ENCODE results near the gene FHIT. TPM values are rescaled to one million over a fixed set of nuclear protein-coding genes. Genes with fewer than 3 reads are reported as not detected.
A peak's percentile ranks its signal among the peaks of the same experiment; 100 is the strongest.

Gene FHIT
- total RNA-seq, 2 donors from 2014 or later: 6.8 to 12.3 TPM

DNA sequence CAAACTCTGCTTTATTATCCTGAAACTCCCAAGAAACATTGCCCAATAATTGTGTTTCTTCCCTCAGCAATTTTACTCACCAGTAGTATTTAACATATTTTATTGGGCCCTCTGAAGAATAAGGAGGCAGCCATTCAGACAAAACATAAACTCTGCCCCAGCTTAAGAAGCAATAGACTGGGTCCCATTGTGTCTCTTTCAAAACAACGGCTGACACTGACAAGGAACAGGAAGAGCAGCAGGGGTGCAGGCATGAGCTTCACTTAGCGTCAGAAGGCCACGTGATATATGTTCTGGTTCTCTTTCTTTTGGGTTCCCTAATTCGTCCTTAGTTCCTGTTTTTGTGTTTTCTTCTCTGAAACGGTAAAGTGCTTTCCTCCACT lies 242.3 kb downstream of the FHIT start:
- H3K9me3 ChIP-seq (ENCODE audit: control insufficient read depth, low read length): no peaks in the 10 kb centered on the region
- H3K4me1 ChIP-seq (ENCODE audit: control insufficient read depth, insufficient read depth, low read length): peaks cover 3% of the 10 kb centered on the region
- H3K27me3 Mint-ChIP-seq (ENCODE audit: insufficient read depth): no peaks in the 10 kb centered on the region
- H3K4me3 ChIP-seq (ENCODE audit: low read length): no peak overlapping the region
- H3K36me3 Mint-ChIP-seq (ENCODE audit: low read depth): no peaks in the 10 kb centered on the region
- no peak overlapping the region for H3K27ac Mint-ChIP-seq
- DNase-seq: peak; percentile 52
- H3K4me3 Mint-ChIP-seq: no peak overlapping the region
- WGBS, 2 experiments (ENCODE audit: insufficient coverage in 1 of 2, insufficient read length in 1 of 2): 27 to 44% methylated on average over 2 to 5 of the region's 5 CpGs
- H3K27me3 ChIP-seq (ENCODE audit: control insufficient read depth, insufficient read depth, low read length, poor library complexity, severe bottlenecking): no peaks in the 10 kb centered on the region
- TF ChIP-seq, protein P1, sequence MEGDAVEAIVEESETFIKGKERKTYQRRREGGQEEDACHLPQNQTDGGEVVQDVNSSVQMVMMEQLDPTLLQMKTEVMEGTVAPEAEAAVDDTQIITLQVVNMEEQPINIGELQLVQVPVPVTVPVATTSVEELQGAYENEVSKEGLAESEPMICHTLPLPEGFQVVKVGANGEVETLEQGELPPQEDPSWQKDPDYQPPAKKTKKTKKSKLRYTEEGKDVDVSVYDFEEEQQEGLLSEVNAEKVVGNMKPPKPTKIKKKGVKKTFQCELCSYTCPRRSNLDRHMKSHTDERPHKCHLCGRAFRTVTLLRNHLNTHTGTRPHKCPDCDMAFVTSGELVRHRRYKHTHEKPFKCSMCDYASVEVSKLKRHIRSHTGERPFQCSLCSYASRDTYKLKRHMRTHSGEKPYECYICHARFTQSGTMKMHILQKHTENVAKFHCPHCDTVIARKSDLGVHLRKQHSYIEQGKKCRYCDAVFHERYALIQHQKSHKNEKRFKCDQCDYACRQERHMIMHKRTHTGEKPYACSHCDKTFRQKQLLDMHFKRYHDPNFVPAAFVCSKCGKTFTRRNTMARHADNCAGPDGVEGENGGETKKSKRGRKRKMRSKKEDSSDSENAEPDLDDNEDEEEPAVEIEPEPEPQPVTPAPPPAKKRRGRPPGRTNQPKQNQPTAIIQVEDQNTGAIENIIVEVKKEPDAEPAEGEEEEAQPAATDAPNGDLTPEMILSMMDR (conservative IDR thresholded peaks at IDR 0.05): no peak
- H3K27ac ChIP-seq (ENCODE audit: low read depth, low read length): peak overlapping the region; percentile 77
- no peak overlapping the region for H3K9ac ChIP-seq (ENCODE audit: extremely low read depth, low read length, poor library complexity, severe bottlenecking)
- no peaks in the 10 kb centered on the region for H3K9me3 Mint-ChIP-seq
- peaks cover 12% of the 10 kb centered on the region for H3K4me1 Mint-ChIP-seq
- no peaks in the 10 kb centered on the region for H3K36me3 ChIP-seq (ENCODE audit: control insufficient read depth, insufficient read depth, low read length)

DNA sequence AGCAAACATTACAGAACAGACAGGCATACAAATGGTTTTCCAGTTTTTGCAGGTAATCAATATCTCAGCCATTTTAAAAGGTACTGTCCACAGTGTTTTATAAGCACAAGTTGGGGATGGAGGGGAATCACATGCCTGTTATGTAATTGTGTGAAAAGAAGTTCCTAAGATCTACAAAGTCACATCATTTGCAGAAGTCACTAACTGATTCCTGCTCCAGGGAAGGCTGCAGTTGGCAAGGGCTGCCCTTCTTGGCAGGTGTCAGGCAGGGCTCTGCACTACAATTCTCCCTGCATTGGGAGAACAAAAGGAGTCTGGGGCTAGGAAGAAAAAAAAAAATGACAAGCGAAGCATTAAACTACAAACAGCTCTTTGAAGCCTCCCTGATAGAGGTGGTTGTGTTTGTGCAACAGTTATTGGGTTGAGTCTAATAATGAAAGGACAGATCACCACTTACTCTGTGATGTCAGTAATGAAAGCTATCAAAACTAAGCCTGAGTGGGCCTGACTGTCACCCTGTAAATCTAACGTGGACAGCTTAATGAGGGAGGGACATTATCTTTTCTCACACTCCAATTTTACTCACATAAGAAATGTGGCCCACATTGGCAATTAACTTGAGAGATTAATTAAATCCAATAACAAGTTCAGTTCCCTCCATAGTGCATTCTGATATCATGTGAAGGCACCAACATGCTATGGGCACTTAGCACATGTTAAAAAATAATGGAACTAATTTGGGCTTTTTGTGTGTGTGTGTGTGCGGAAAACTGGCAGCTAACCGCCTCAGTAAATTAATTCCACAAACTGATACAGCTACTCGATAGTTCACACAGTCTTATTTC lies 242.9 kb downstream of the FHIT start:
- TF ChIP-seq, protein P1 (conservative IDR thresholded peaks at IDR 0.05): no peak
- WGBS, 2 experiments (ENCODE audit: insufficient coverage in 1 of 2, insufficient read length in 1 of 2): 87 to 93% methylated on average over 3 to 5 of the region's 5 CpGs
- H3K4me1 Mint-ChIP-seq: peaks cover 12% of the 10 kb centered on the region
- peak overlapping the region; percentile 77 for H3K27ac ChIP-seq (ENCODE audit: low read depth, low read length)
- H3K27ac Mint-ChIP-seq: no peak overlapping the region
- no peak overlapping the region for H3K9ac ChIP-seq (ENCODE audit: extremely low read depth, low read length, poor library complexity, severe bottlenecking)
- no peak overlapping the region for H3K4me3 Mint-ChIP-seq
- no peak for DNase-seq
- peaks cover 3% of the 10 kb centered on the region for H3K4me1 ChIP-seq (ENCODE audit: control insufficient read depth, insufficient read depth, low read length)
- no peaks in the 10 kb centered on the region for H3K9me3 ChIP-seq (ENCODE audit: control insufficient read depth, low read length)
- H3K4me3 ChIP-seq (ENCODE audit: low read length): no peak overlapping the region
- H3K27me3 ChIP-seq (ENCODE audit: control insufficient read depth, insufficient read depth, low read length, poor library complexity, severe bottlenecking): no peaks in the 10 kb centered on the region
- no peaks in the 10 kb centered on the region for H3K27me3 Mint-ChIP-seq (ENCODE audit: insufficient read depth)
- no peaks in the 10 kb centered on the region for H3K36me3 Mint-ChIP-seq (ENCODE audit: low read depth)
- no peaks in the 10 kb centered on the region for H3K36me3 ChIP-seq (ENCODE audit: control insufficient read depth, insufficient read depth, low read length)
- no peaks in the 10 kb centered on the region for H3K9me3 Mint-ChIP-seq

DNA sequence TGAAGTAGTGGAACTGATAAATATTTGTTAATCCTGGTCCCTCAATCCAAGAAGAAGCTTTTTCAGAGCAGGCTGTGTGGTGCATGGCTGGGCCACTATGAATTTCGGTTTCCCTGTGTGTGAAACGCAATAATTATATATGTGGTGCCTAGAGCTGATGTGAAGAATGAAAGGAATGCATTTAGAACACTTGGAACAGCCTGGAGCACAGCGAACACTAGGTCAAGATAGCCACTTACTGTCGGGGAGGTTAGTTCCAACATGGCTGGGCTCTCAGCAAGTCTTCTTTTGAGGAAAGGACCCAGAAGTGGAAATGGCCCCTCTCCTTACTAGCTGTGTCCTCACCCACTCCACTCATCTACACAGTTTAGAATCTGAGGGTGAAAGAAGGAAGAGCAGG lies 245.7 kb downstream of the FHIT start:
- TF ChIP-seq, protein P1 (conservative IDR thresholded peaks at IDR 0.05): no peak
- Histone ChIP-seq H3K9ac (ENCODE audit: extremely low read depth, low read length, poor library complexity, severe bottlenecking) (no peak overlapping the region), H3K36me3 (ENCODE audit: control insufficient read depth, insufficient read depth, low read length) (no peaks in the 10 kb centered on the region), H3K27me3 (ENCODE audit: control insufficient read depth, insufficient read depth, low read length, poor library complexity, severe bottlenecking) (no peaks in the 10 kb centered on the region), H3K9me3 (ENCODE audit: control insufficient read depth, low read length) (no peaks in the 10 kb centered on the region), H3K4me3 (ENCODE audit: low read length) (no peak overlapping the region), H3K27ac (ENCODE audit: low read depth, low read length) (no peak overlapping the region), H3K4me1 (ENCODE audit: control insufficient read depth, insufficient read depth, low read length) (peaks cover 3% of the 10 kb centered on the region)
- Mint-ChIP-seq H3K27ac (no peak overlapping the region), H3K27me3 (ENCODE audit: insufficient read depth) (no peaks in the 10 kb centered on the region), H3K36me3 (ENCODE audit: low read depth) (no peaks in the 10 kb centered on the region), H3K4me1 (peaks cover 12% of the 10 kb centered on the region), H3K9me3 (no peaks in the 10 kb centered on the region), H3K4me3 (no peak overlapping the region)
- whole genome bisulfite sequencing, 2 experiments (ENCODE audit: insufficient coverage in 1 of 2, insufficient read length in 1 of 2): 74 to 89% methylated on average over 3 to 4 of the region's 4 CpGs
- no peak for DNase-seq
